Left ventricle myocardium inferior (tissue), 1 donor: ENCODE results near the gene ZFHX3. TPM values are rescaled to one million over a fixed set of nuclear protein-coding genes. Genes with fewer than 3 reads are reported as not detected.

Experiments
- DNase-seq: peaks from one replicate; pipeline ENCODE4 v3.0.0-alpha.2; 2020
- H3K27ac ChIP-seq: fragments of 200-600 bp; replicated peaks from 2 replicates; pipeline ENCODE4 v1.8.0; 2021
- H3K27me3 ChIP-seq: fragments of 200-600 bp; 2 replicates; pipeline ENCODE4 v1.8.0; 2021; ENCODE audit warnings: low read depth
- H3K36me3 ChIP-seq: fragments of 200-600 bp; 2 replicates; pipeline ENCODE4 v1.8.0; 2021
- H3K4me1 ChIP-seq: fragments of 200-600 bp; 2 replicates; pipeline ENCODE4 v1.8.0; 2021
- H3K4me3 ChIP-seq: fragments of 200-600 bp; 2 replicates; pipeline ENCODE4 v1.8.0; 2021; ENCODE audit warnings: mild to moderate bottlenecking, moderate library complexity
- H3K9me3 ChIP-seq: fragments of 200-600 bp; replicated peaks from 2 replicates; pipeline ENCODE4 v1.8.0; 2021
- intact Hi-C: fragments of 100-400 bp; cut with micrococcal nuclease; formaldehyde crosslinking; loops from one replicate; pipeline ENCODE4 v1.11.0; 2022
- total RNA-seq: library from RNA; stranded (reverse); fragmentation: NEBNext Ultra II Directional; extraction: Animal tissue kit (Norgen Biotek cat#: 25700); gene quantifications from one replicate; pipeline ENCODE4 v1.2.1, GENCODE V29; 2021
- TF ChIP-seq, protein P1 (sequence below): fragments of 200-600 bp; IDR thresholded peaks from 2 replicates; pipeline ENCODE4 v1.8.0; 2021; ENCODE audit warnings: antibody characterized with exemption, mild to moderate bottlenecking, borderline replicate concordance
- donor health status: DM: no; HTN: yes; CAD: no; lungs with severe emphysema.

Gene ZFHX3
- total RNA-seq, 1 donor from 2014 or later, result 9.6 TPM

DNA sequence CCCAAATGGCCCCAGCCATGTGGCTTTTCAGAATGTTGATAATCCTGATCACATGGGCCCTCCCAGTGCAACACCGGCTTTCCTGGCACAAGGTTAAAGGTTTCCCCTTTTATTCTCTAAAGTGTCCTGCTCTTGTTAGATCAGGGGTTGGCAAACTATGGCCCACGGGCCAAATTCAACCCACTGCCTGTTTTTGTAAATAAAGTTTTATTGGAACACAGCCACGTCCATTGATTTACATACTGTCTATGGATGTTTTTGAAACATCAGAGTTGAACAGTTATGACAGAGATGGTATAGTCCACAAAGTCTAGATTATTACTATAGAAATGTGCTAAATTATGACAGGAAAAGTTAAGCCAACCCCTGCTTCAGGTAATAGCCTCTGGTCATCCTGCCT is 157.3 kb downstream of the ZFHX3 start:
- Histone ChIP-seq H3K36me3 (peaks cover 37% of the 10 kb centered on the region), H3K27me3 (no peaks in the 10 kb centered on the region), H3K4me1 (peaks cover 38% of the 10 kb centered on the region), H3K9me3 (no peaks in the 10 kb centered on the region), H3K4me3 (no peak overlapping the region), H3K27ac (no peak overlapping the region)
- intact Hi-C loops, result no loop called here
- TF ChIP-seq, protein P1, sequence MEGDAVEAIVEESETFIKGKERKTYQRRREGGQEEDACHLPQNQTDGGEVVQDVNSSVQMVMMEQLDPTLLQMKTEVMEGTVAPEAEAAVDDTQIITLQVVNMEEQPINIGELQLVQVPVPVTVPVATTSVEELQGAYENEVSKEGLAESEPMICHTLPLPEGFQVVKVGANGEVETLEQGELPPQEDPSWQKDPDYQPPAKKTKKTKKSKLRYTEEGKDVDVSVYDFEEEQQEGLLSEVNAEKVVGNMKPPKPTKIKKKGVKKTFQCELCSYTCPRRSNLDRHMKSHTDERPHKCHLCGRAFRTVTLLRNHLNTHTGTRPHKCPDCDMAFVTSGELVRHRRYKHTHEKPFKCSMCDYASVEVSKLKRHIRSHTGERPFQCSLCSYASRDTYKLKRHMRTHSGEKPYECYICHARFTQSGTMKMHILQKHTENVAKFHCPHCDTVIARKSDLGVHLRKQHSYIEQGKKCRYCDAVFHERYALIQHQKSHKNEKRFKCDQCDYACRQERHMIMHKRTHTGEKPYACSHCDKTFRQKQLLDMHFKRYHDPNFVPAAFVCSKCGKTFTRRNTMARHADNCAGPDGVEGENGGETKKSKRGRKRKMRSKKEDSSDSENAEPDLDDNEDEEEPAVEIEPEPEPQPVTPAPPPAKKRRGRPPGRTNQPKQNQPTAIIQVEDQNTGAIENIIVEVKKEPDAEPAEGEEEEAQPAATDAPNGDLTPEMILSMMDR, result no peak
- no peak for DNase-seq

DNA sequence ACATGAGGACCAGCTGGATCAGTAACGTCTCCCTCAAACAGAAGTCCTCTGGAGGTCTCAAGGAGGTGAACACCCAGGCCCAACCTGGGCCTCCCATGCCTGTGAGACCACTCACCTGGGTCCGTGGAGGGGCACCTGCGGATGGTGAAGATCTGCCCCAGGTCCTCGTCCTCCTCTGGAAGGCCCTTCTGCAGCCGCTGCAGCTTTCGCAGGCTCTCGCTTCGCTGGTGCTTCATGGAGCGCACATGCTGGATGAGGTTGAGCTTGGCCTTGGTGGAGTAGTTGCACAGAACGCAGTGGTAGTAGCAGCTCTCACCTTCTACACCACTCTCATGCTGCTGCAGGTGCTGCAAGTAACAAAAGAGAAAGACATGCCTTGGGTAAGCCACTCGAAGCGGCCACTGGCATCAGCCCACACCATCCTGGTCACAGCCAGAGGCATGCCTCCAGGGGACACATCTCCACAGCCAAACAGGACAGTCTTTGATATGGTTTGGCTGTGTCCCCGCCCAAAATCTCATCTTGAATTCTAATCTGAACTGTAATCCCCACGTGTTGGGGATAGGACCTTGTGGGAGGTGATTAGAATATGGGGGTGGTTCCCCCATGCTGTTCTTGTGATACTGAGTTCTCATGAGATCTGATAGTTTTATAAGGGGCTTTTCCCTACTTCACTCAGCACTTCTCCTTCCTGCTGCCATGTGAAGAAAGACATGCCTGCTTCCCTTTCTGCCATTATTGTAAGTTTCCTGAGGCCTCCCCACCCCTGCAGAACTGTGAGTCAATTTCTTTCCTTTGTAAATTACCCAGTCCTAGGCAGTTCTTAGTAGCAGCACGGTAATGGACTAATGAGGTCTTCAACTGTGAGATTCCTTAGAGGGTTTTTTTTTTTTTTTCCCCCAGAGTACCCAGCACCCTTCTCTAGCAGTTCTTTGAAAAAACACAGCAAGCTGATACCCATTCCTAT is 158.0 kb downstream of the ZFHX3 start:
- intact Hi-C loops, result no loop called here
- H3K4me1 ChIP-seq, result peaks cover 32% of the 10 kb centered on the region
- H3K27ac ChIP-seq, result no peak overlapping the region
- no peak overlapping the region for H3K4me3 ChIP-seq
- H3K9me3 ChIP-seq, result no peaks in the 10 kb centered on the region
- peaks cover 40% of the 10 kb centered on the region for H3K36me3 ChIP-seq
- DNase-seq, result no peak
- H3K27me3 ChIP-seq, result no peaks in the 10 kb centered on the region
- TF ChIP-seq, protein P1, result no peak

- no peak overlapping the region for H3K4me3 ChIP-seq
- peaks cover 19% of the 10 kb centered on the region for H3K4me1 ChIP-seq
- no peaks in the 10 kb centered on the region for H3K9me3 ChIP-seq
- no peak for DNase-seq
- TF ChIP-seq, protein P1, result no peak
- intact Hi-C loops, result no loop called here
- H3K27ac ChIP-seq, result no peak overlapping the region
- peaks cover 43% of the 10 kb centered on the region for H3K36me3 ChIP-seq
- H3K27me3 ChIP-seq, result no peaks in the 10 kb centered on the region
These were observed 160.4 kb downstream of the ZFHX3 start for GRCh38 chr16:72887537-72887936.

DNA sequence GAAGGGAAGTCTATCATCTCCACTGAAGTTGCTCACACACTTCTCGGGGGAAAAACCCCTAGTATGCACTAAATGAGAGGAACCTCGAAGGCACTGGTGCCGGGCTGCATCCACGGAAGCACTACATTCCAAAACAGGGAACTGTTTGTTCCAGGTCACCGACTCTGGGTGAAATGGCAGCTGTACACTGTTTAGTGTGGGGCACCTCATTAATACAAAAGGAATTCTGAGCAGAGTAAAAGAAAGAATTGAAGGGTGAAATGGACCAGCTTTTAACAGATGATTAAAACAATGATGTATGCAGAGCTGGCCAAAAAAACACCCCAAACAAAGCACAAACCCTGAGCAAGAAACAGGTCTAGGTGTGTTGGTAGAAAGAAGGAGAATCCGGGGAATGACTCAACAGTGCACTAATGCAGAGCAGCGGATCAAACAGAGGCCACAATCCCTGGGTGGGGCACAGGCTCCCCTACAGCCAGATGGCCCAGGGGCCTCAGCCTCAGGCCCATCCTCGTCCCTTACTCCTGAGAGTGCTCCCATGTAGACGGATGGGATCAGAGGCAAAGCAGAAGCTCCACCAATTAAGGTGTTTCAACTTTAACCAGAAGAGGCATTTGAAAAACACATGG is 161.5 kb downstream of the ZFHX3 start:
- Histone ChIP-seq H3K4me3 (no peak overlapping the region), H3K9me3 (no peaks in the 10 kb centered on the region), H3K4me1 (peaks cover 19% of the 10 kb centered on the region), H3K27ac (no peak overlapping the region), H3K27me3 (no peaks in the 10 kb centered on the region), H3K36me3 (peaks cover 43% of the 10 kb centered on the region)
- TF ChIP-seq, protein P1, result no peak
- no peak for DNase-seq
- intact Hi-C loops, result no loop called here

GRCh38 chr16:72884573-72884972 is 163.4 kb downstream of the ZFHX3 start:
- intact Hi-C loops, result no loop called here
- H3K36me3 ChIP-seq, result peaks cover 41% of the 10 kb centered on the region
- no peak for DNase-seq
- H3K4me3 ChIP-seq, result no peak overlapping the region
- no peaks in the 10 kb centered on the region for H3K9me3 ChIP-seq
- no peak overlapping the region for H3K27ac ChIP-seq
- H3K27me3 ChIP-seq, result no peaks in the 10 kb centered on the region
- TF ChIP-seq, protein P1, result no peak
- H3K4me1 ChIP-seq, result peaks cover 21% of the 10 kb centered on the region
